ENCODE measurements around the gene RNASE8. TPM values are rescaled to one million over a fixed set of nuclear protein-coding genes. Genes with fewer than 3 reads are reported as not detected.

RNASE8 gene
- total and polyA plus RNA-seq, 2 of the 8 experiments (the other 6 are each of a cell fraction or from before 2014, with no cell fraction given) = not detected

DNA sequence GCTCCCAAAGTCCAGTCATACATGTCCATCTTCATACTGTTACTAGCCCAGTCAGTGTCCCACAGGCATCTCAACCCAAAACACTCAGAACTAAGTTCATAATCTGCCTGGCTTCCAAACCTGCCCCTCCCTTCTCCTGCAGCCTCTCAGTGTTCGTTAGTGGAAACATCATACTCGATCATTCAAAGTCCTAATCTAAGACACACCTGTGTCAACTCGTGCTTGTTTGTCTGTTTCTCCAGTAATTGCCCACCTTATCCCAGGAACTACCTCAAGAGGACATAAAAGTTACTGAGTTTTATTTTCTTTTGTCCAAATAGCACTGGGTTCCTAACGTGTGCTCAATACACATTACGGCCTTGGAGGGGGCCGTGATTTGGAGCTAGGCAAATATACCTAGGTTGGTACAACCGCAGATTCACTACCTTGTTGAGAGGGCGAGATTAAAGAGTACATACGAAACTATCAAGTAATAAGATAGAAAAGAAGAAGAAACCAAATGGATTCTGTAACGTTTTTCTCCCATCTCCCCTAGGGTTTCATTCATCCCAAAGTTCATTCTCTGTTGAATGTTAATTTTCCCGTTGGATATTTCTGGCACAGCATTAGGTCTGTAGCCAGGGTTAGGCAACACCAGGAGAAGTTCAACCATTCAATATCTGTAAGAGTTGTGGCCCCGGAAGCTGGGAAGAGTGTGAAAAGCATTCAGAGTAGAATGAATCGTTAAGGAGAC, 3.2 kb downstream of the RNASE8 start (continued):
- TF ChIP-seq USF2 (IDR thresholded peaks at IDR 0.05; ENCODE audit: low read length) = no peak
- TF ChIP-seq YY1 (IDR thresholded peaks at IDR 0.05; ENCODE audit: low read depth, low read length) = no peak
